Peyer's patch (tissue), 4 donors: ENCODE results near the gene MYBPH. TPM values are rescaled to one million over a fixed set of nuclear protein-coding genes. Genes with fewer than 3 reads are reported as not detected.

Experiments
- DNase-seq, 3 donors: peaks; one replicate each; pipeline ENCODE4 v3.0.0-alpha.2; 2017 to 2019
- H3K27ac ChIP-seq, 4 donors: fragments of 200-600 bp; sonication (generic); one replicate each; pipeline ENCODE4 v1.5.1; 2016 to 2019
- H3K27me3 ChIP-seq, 2 donors: fragments of 200-600 bp; sonication (generic); one replicate each; pipeline ENCODE4 v1.5.1; 2019
- H3K36me3 ChIP-seq, 3 donors: fragments of 200-600 bp; sonication (generic); one replicate each; pipeline ENCODE4 v1.5.1; 2016 to 2019
- H3K4me1 ChIP-seq, 4 donors: fragments of 200-600 bp; sonication (generic); one replicate each; pipeline ENCODE4 v1.5.1; 2016 to 2019
- H3K4me3 ChIP-seq, 4 donors: fragments of 200-600 bp; sonication (generic); 1 replicate in 3 of 4; 2 replicates in 1 of 4; pipeline ENCODE4 v1.5.1; 2016 to 2019; ENCODE audit warnings: mild to moderate bottlenecking in 1 of 4
- H3K9me3 ChIP-seq, 4 donors: fragments of 200-600 bp; sonication (generic); one replicate each; pipeline ENCODE4 v1.5.1; 2016 to 2019; ENCODE audit warnings: mild to moderate bottlenecking in 1 of 4
- CTCF ChIP-seq, 6 experiments: fragments of 450-650 bp in 4 of 6; fragments of 200-600 bp in 2 of 6; sonication (generic) in 1 of 6; IDR thresholded peaks; one replicate each; pipeline ENCODE4 v1.5.1; 2017 to 2019; ENCODE audit warnings: antibody characterized with exemption in 6 of 6, mild to moderate bottlenecking in 3 of 6, moderate library complexity in 1 of 6
- POLR2A ChIP-seq, 2 donors: fragments of 450-650 bp; IDR thresholded peaks; one replicate each; pipeline ENCODE4 v1.5.1; 2017; ENCODE audit warnings: antibody characterized with exemption in 2 of 2, mild to moderate bottlenecking in 2 of 2, moderate library complexity in 2 of 2
- total RNA-seq, 4 donors: library from RNA; depleted of rRNA; stranded (reverse); fragments of >200 nt; gene quantifications; one replicate each; pipeline ENCODE4 v1.1.0, GENCODE V29; 2016

The MYBPH gene
- total RNA-seq, 4 donors from 2014 or later: not detected

- H3K4me1 ChIP-seq: peaks cover 0 to 27% (median 2%) of the 10 kb centered on the region in 4 donors
- DNase-seq: peak in 1 of 3 donors; percentile 22
- no peak overlapping the region for H3K27ac ChIP-seq
- H3K27me3 ChIP-seq: no peaks in the 10 kb centered on the region
- no peak for TF ChIP-seq POLR2A (IDR thresholded peaks at IDR 0.05)
- TF ChIP-seq CTCF (IDR thresholded peaks at IDR 0.05): no peak
- no peak overlapping the region for H3K4me3 ChIP-seq
- no peaks in the 10 kb centered on the region for H3K36me3 ChIP-seq
- no peaks in the 10 kb centered on the region for H3K9me3 ChIP-seq
Observed at GRCh38 chr1:203130358-203130985, 45.2 kb downstream of the MYBPH start.

GRCh38 chr1:203129501-203130231 is 46.0 kb downstream of the MYBPH start:
- Histone ChIP-seq H3K27me3 (no peaks in the 10 kb centered on the region), H3K27ac (no peak overlapping the region), H3K4me1 (peaks cover 0 to 27% (median 2%) of the 10 kb centered on the region in 4 donors), H3K9me3 (no peaks in the 10 kb centered on the region), H3K36me3 (no peaks in the 10 kb centered on the region), H3K4me3 (no peak overlapping the region)
- TF ChIP-seq CTCF (IDR thresholded peaks at IDR 0.05) (no peak), POLR2A (IDR thresholded peaks at IDR 0.05) (no peak)
- DNase-seq: peak in 1 of 3 donors; percentile 38

- Histone ChIP-seq H3K27me3 (no peaks in the 10 kb centered on the region), H3K4me3 (peak overlapping the region in 2 of 4 donors; percentile 41 to 49), H3K27ac (no peak overlapping the region), H3K9me3 (no peaks in the 10 kb centered on the region), H3K4me1 (peaks cover 0 to 27% (median 2%) of the 10 kb centered on the region in 4 donors), H3K36me3 (no peaks in the 10 kb centered on the region)
- no peak for TF ChIP-seq CTCF (IDR thresholded peaks at IDR 0.05)
- DNase-seq: peak in 1 of 3 donors; percentile 41
Observed at GRCh38 chr1:203128716-203129500, 46.7 kb downstream of the MYBPH start.

- no peak for DNase-seq
- no peaks in the 10 kb centered on the region for H3K27me3 ChIP-seq
- H3K4me1 ChIP-seq: peaks cover 0 to 27% (median 2%) of the 10 kb centered on the region in 4 donors
- H3K36me3 ChIP-seq: no peaks in the 10 kb centered on the region
- peak overlapping the region in 1 of 4 donors; percentile 62 for H3K27ac ChIP-seq
- no peak for TF ChIP-seq CTCF (IDR thresholded peaks at IDR 0.05)
- no peak for TF ChIP-seq POLR2A (IDR thresholded peaks at IDR 0.05)
- H3K9me3 ChIP-seq: no peaks in the 10 kb centered on the region
- H3K4me3 ChIP-seq: peak overlapping the region in 2 of 4 donors; percentile 41 to 49
Observed at GRCh38 chr1:203128431-203128715, 47.3 kb downstream of the MYBPH start.

GRCh38 chr1:203127666-203128430 is 47.8 kb downstream of the MYBPH start, which contains the start of gene ADORA1:
TSS of gene ADORA1 (plus strand) at chr1:203127726. CDS start at chr1:203128842, 1,116 bp downstream.
- no peak for TF ChIP-seq POLR2A (IDR thresholded peaks at IDR 0.05)
- TF ChIP-seq CTCF (IDR thresholded peaks at IDR 0.05): no peak
- Histone ChIP-seq H3K9me3 (no peaks in the 10 kb centered on the region), H3K36me3 (no peaks in the 10 kb centered on the region), H3K4me3 (peak within 1 kb of the TSS; percentile 12 to 49 (median 28)), H3K27ac (peak within 1 kb of the TSS in 3 of 4 donors; percentile 32 to 62 (median 62)), H3K4me1 (peaks cover 0 to 27% (median 2%) of the 10 kb centered on the region in 4 donors), H3K27me3 (no peaks in the 10 kb centered on the region)
- DNase-seq: peak in 1 of 3 donors; percentile 66
